Mucosa of rectum (tissue), 2 donors: ENCODE measurements around the gene TMEFF1.
"Not testable (repeated sequence)": the region's sequence is repeated elsewhere in the genome, so short reads cannot be mapped to it uniquely, and the experiment has no call there.

Source experiments
- H3K27ac ChIP-seq, 2 donors: one replicate each; pipeline ENCODE4 v1.7.0; 2013; ENCODE audit warnings: inconsistent platforms in 2 of 2, low read depth in 2 of 2, low read length in 2 of 2
- H3K27me3 ChIP-seq, 2 donors: one replicate each; pipeline ENCODE4 v1.7.0; 2013; ENCODE audit warnings: low read length in 2 of 2; ENCODE audit not compliant: control insufficient read depth in 2 of 2, insufficient read depth in 2 of 2
- H3K36me3 ChIP-seq, 2 donors: one replicate each; pipeline ENCODE4 v1.7.0; 2013; ENCODE audit warnings: low read length in 2 of 2; ENCODE audit not compliant: control insufficient read depth in 2 of 2, insufficient read depth in 2 of 2
- H3K4me1 ChIP-seq, 2 donors: one replicate each; pipeline ENCODE4 v1.7.0; 2013; ENCODE audit warnings: low read length in 2 of 2, mild to moderate bottlenecking in 1 of 2; ENCODE audit not compliant: control insufficient read depth in 2 of 2, insufficient read depth in 2 of 2
- H3K4me3 ChIP-seq, 2 donors: one replicate each; pipeline ENCODE4 v1.7.0; 2013; ENCODE audit warnings: low read length in 2 of 2
- H3K9ac ChIP-seq, 2 donors: one replicate each; pipeline ENCODE4 v1.7.0; 2013; ENCODE audit warnings: low read length in 2 of 2, low read depth in 1 of 2, mild to moderate bottlenecking in 1 of 2
- H3K9me3 ChIP-seq, 2 donors: one replicate each; pipeline ENCODE4 v1.7.0; 2013; ENCODE audit warnings: low read length in 2 of 2; ENCODE audit not compliant: control insufficient read depth in 2 of 2
- donor health status: healthy.
- donor health status: Normal muscosa, but diverticular disease.

The TMEFF1 gene

DNA sequence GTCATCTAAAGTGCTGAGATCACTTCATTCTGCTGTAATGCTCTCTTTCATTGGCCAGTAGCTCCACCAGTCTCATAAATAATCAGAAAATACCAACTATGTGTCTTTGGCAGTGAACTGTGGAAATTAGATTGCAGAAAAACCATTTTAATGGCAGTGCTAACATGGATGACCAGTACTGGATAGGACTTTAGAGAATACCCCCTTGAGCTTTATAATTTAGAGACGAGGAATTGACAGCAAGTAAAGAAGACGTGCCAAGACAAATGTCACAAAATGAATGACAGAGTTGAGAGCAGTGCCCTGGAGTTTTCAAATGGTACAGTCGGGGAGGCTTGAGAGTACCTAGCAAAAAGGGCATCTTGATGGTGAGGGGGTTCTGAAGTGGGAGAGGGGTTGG, 40.2 kb upstream of the TMEFF1 start:
- Histone ChIP-seq H3K9me3 (no peaks in the 10 kb centered on the region), H3K36me3 (no peaks in the 10 kb centered on the region), H3K27me3 (no peaks in the 10 kb centered on the region), H3K9ac (no peak overlapping the region), H3K4me1 (peaks cover 0 to 6% of the 10 kb centered on the region in 2 donors), H3K27ac (no peak overlapping the region), H3K4me3 (no peak overlapping the region)

DNA sequence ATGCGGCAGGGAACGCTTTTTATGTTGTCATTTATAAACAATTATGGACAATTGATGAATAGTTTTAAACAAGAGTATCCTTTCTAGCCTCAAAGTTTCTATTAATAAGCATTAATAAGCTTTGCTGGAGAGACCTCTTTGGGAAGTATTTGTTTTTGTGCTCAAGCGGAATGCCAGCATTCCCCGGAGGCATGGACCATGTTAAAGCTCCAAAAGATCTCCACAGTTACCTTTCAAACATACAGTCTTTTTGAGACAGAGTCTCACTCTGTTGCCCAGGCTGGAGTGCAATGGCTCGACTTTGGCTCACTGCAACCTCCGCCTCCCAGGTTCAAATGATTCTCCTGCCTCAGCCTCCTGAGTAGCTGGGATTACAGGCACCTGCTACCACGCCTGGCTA, 36.4 kb upstream of the TMEFF1 start:
- Histone ChIP-seq H3K36me3 (no peaks in the 10 kb centered on the region), H3K4me1 (no peaks in the 10 kb centered on the region), H3K4me3 (no peak overlapping the region), H3K27ac (no peak overlapping the region), H3K27me3 (no peaks in the 10 kb centered on the region), H3K9ac (no peak overlapping the region), H3K9me3 (no peaks in the 10 kb centered on the region)

DNA sequence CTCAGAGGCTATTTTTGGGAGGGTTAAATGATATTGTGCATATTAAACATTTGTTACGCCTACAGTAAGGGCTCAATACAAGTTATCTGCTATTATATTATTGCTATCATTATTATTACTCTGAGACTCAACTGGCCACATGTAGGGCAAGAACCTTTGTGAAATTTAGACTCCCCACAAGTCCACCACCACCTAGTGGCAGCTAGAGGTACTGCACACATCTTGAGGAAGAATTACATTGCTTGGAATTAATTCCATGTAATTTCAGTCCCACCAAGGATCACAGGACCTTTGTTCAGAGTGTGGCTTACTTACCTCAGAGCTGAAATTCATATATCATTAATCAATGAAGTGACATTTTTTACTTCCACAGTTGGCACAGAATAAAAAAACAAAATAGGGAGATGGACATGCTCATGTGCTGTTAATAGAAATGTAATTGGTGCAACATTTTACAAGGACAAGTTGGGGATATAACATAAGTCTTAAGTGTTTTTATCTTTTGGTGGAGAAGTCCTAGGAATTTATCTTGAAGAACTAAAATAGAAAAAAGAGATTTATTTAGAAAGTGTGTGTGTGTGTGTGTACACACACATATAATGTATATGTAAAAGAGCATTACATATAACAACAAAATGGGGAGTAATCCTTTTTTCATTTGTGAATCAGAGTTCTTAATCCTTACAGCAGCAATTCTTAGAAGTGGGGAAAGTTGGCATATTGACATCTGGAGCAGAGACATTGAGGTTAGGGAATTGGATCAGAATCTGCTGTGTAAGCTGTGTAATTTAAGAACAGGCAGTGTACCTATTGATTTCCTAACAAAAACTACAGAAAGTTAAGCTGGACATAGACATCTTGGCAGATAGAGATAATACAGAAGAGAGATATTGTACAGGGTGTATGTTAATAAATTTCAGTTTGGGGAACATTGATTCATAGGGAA, 34.8 kb upstream of the TMEFF1 start:
- no peak overlapping the region for H3K4me3 ChIP-seq
- no peak overlapping the region for H3K9ac ChIP-seq
- no peak overlapping the region for H3K27ac ChIP-seq

DNA sequence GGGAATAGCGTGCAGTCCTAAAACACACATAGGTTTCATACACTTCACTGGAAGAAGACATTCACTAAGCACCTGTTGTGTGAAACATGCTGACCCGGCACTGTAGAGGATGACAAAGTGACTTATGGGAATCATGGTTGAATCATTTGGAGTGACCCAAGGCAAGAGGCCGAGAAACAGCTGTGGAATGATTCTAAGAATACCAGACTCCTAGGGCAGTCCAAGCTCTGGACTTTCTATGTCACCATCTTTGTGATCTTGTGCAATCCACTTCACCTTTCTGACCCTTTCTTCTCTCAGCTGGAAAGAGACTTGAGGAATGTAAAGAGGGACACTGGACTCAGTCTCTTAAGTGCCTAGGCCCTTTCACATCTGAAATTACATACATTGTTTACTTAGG, 32.9 kb upstream of the TMEFF1 start:
- no peaks in the 10 kb centered on the region for H3K36me3 ChIP-seq
- no peaks in the 10 kb centered on the region for H3K27me3 ChIP-seq
- H3K9me3 ChIP-seq = no peaks in the 10 kb centered on the region
- no peak overlapping the region for H3K4me3 ChIP-seq
- no peaks in the 10 kb centered on the region for H3K4me1 ChIP-seq
- no peak overlapping the region for H3K9ac ChIP-seq
- no peak overlapping the region for H3K27ac ChIP-seq

More for the DNA sequence above, 34.8 kb upstream of the TMEFF1 start:
- Histone ChIP-seq H3K36me3 (no peaks in the 10 kb centered on the region), H3K27me3 (no peaks in the 10 kb centered on the region), H3K4me1 (no peaks in the 10 kb centered on the region), H3K9me3 (no peaks in the 10 kb centered on the region)

DNA sequence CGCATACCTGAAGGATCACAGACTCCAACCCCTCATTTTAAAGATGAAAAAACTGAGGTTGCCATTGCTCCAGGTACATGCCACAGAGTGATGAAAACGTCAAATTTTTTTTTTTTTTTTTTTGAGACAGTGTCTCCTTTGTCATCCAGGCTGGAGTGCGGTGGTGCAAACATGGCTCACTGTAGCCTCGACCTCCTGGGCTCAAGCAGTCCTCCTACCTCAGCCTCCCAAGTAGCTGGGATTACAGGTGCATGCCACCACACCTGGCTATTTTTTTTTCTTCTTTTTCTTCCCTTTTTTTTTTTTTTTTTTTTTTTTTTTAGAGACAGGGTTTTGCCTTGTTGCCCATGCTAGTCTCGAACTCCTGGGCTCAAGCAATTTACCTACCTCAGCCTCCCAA, 32.5 kb upstream of the TMEFF1 start:
- not testable (repeated sequence) for H3K27me3 ChIP-seq, H3K36me3 ChIP-seq, H3K9ac ChIP-seq, H3K4me1 ChIP-seq, H3K9me3 ChIP-seq, H3K27ac ChIP-seq, H3K4me3 ChIP-seq

DNA sequence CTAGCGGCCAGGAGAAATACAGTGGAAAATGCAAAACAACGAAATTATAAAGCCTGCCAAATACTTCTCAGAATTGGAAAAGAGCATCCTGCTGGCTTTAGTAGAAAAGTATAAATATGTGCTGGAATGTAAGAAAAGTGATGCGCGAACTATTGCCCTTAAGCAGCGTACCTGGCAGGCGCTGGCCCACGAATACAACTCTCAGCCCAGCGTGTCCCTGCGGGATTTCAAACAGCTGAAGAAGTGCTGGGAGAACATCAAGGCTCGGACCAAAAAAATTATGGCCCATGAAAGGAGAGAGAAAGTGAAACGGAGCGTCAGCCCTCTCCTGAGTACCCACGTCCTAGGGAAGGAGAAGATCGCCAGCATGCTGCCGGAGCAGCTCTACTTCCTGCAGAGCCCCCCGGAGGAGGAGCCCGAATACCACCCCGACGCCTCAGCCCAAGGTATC, 31.0 kb upstream of the TMEFF1 start:
- Histone ChIP-seq H3K9me3 (no peaks in the 10 kb centered on the region), H3K9ac (no peak overlapping the region), H3K27me3 (no peaks in the 10 kb centered on the region), H3K4me1 (peaks cover 0 to 2% of the 10 kb centered on the region in 2 donors), H3K4me3 (no peak overlapping the region), H3K36me3 (no peaks in the 10 kb centered on the region), H3K27ac (no peak overlapping the region)

DNA sequence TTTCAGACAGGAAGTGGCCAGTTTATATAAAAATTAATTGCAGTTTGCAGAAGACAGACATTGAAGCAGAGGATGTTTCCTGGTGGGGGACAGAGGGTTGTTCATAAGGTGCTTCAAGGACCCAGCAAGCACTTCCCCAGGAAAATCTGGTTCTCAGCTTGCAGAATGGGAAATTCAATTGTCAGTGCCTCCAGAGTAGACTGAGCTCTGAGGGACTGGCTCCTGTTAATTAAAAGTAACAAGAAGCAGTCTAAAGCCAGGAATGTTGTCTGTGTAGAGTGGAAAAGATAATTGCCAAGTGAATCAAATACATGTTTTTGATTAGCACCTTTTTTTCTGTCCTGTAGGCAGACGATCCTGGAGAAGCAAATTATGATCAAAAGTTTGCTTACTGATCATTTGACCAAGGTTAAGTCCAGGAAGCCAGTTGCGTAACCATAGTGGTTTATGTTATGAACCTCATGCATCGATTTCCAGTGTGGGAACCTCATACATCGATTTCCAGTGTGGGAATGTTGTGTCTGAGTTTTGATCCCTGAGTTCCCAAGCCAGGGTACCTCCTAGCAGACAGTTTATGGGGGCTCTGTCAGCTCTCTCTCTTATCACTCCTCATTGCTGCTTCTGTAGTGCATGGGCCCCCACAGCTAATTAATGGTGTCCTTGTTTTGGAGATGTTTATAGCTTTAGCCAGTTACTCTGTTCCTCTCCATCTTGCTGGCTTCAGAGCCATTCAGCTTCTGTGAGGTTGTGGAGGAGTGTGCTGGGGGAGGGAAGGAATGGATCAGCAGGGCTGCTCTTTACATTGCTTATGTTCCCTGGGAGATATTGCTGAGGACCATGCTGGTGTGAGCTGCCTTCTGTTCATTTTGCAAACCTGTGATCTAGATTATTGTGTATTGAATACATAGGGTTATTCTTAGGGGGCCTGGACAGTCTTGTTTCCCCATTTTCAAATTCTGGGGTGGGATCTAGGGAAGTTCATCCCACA, 28.9 kb upstream of the TMEFF1 start:
- Histone ChIP-seq H3K4me3 (no peak overlapping the region), H3K9ac (no peak overlapping the region), H3K27me3 (no peaks in the 10 kb centered on the region), H3K36me3 (no peaks in the 10 kb centered on the region), H3K9me3 (no peaks in the 10 kb centered on the region), H3K4me1 (peaks cover 0 to 2% of the 10 kb centered on the region in 2 donors), H3K27ac (no peak overlapping the region)

DNA sequence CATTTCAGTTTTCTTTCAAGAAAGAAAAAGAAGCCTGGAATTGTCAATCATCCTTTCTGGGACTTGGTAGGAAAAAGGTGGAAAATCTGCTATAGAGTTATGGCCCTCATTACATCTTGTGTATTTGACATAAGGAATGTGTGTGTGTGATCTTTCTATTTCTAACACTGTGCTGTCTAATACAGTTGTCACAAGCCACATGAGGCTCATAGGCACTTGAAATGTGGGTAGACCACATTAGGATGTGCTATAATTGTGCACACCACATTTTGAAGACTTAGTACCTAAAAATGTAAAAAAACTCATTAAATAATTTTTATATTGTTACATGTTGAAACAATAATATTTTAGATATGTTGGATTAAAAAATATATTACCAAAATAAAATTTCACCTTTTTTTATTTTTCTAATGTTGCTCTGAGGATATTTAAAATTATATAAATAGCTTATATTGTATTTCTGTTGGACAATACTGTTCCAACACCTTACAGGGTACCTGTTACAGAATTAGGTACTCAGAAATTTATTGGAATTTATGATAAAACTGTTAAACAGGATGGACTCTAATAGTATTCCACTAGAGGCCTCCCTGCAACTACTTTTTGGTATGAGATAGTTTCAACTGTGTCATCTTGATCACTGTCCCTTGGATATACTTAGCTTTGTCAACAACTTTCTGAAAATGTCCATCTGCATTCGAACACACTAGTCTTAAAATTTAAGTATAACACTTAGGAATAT, 27.6 kb upstream of the TMEFF1 start:
- Histone ChIP-seq H3K27me3 (no peaks in the 10 kb centered on the region), H3K36me3 (no peaks in the 10 kb centered on the region), H3K9me3 (no peaks in the 10 kb centered on the region), H3K9ac (no peak overlapping the region), H3K4me3 (no peak overlapping the region), H3K27ac (no peak overlapping the region), H3K4me1 (peaks cover 0 to 2% of the 10 kb centered on the region in 2 donors)

DNA sequence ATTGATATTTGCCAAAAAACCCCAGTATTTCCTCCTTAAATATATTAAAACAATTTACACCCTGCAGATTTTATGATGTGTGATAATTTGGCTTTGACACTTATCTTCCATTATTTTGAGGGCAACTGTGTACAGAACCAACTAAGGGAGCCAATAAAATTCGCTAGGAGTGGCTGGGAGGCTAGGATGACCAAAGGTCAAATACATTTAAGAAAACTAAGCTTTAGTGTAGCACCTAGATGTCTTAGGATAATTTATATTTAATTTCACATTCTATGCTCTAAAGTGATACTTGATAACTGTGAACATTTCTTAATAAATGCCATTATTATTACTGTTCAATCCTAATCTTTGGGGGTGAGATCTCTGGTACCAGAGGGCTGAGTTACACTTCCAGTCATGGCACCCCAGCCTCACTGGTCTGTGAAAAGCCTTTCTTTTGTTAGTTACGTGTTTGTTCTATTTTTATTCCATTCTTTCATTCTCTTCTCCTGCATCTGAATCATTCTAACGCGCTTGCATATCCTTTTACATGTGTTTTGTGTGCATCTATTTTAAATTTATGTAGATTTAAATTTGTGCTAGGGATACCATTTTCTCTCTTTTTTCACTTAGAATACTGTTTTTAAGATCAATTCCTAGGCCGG, 26.9 kb upstream of the TMEFF1 start:
- Histone ChIP-seq H3K9me3 (no peaks in the 10 kb centered on the region), H3K27ac (no peak overlapping the region), H3K9ac (no peak overlapping the region)

More for the DNA sequence above, 26.9 kb upstream of the TMEFF1 start:
- no peaks in the 10 kb centered on the region for H3K27me3 ChIP-seq
- H3K4me1 ChIP-seq = peaks cover 0 to 2% of the 10 kb centered on the region in 2 donors
- no peaks in the 10 kb centered on the region for H3K36me3 ChIP-seq
- no peak overlapping the region for H3K4me3 ChIP-seq
